Stimulated activated CD8-positive, alpha-beta memory T cell treated with anti-CD3 and anti-CD28 coated beads, Interleukin-12 subunit alpha, Interleukin-12 subunit beta, amount 100 ng/mL, for 4 hours (primary cell): ENCODE data around the gene RPL39L.
"Not testable (repeated sequence)": the region's sequence is repeated elsewhere in the genome, so short reads cannot be mapped to it uniquely, and the experiment has no call there.

Experiments
- DNase-seq: peaks from one replicate; pipeline ENCODE4 v3.0.0-alpha.2; 2020; ENCODE audit warnings: low read depth

RPL39L gene

GRCh38 chr3:187136936-187137335 is 2.4 kb downstream of the RPL39L start:
- DNase-seq: no peak

- no peak for DNase-seq
Measured at GRCh38 chr3:187136337-187136736, 3.0 kb downstream of the RPL39L start.

- not testable (repeated sequence) for DNase-seq
Measured at GRCh38 chr3:187135172-187135690, 4.1 kb downstream of the RPL39L start.

GRCh38 chr3:187133181-187133580 is 6.1 kb downstream of the RPL39L start:
- DNase-seq: not testable (repeated sequence)

- DNase-seq: no peak
Measured at GRCh38 chr3:187132666-187133065, 6.6 kb downstream of the RPL39L start.

- DNase-seq: no peak
Measured at GRCh38 chr3:187131981-187132380, 7.3 kb downstream of the RPL39L start.

- no peak for DNase-seq
Measured at GRCh38 chr3:187130346-187131066, 8.8 kb downstream of the RPL39L start.

- DNase-seq: no peak
Measured at GRCh38 chr3:187125319-187126031, 13.8 kb downstream of the RPL39L start.

- DNase-seq: no peak
Measured at GRCh38 chr3:187122261-187122660, 17.0 kb downstream of the RPL39L start.

GRCh38 chr3:187120326-187120725 is 19.0 kb downstream of the RPL39L start:
- DNase-seq: no peak

GRCh38 chr3:187114511-187114910 is 24.8 kb downstream of the RPL39L start:
- DNase-seq: no peak

- DNase-seq: no peak
Measured at GRCh38 chr3:187112934-187113793, 26.1 kb downstream of the RPL39L start.

GRCh38 chr3:187110156-187110555 is 29.1 kb downstream of the RPL39L start:
- DNase-seq: no peak

- DNase-seq: no peak
Measured at GRCh38 chr3:187107989-187108388, 31.3 kb downstream of the RPL39L start.

GRCh38 chr3:187105700-187106099 is 33.6 kb downstream of the RPL39L start:
- DNase-seq: no peak

GRCh38 chr3:187104933-187105332 is 34.4 kb downstream of the RPL39L start:
- no peak for DNase-seq

- no peak for DNase-seq
Measured at GRCh38 chr3:187104342-187104741, 35.0 kb downstream of the RPL39L start.

GRCh38 chr3:187103251-187103650 is 36.0 kb downstream of the RPL39L start:
- DNase-seq: no peak

- DNase-seq: no peak
Measured at GRCh38 chr3:187102073-187102634, 37.1 kb downstream of the RPL39L start.

- DNase-seq: peak; percentile 21
Measured at GRCh38 chr3:187101184-187102072, 37.9 kb downstream of the RPL39L start.

GRCh38 chr3:187098923-187099512 is 40.3 kb downstream of the RPL39L start:
- no peak for DNase-seq
